Omental fat pad (tissue), 4 donors: ENCODE measurements around the gene MTG1. TPM values are rescaled to one million over a fixed set of nuclear protein-coding genes. Genes with fewer than 3 reads are reported as not detected.

Experiments
- ATAC-seq: fragments of 150-250 bp; one replicate; pipeline ENCODE4 v1.9.1; 2016; ENCODE audit warnings: mild to moderate bottlenecking, moderate library complexity; ENCODE audit not compliant: low FRiP score
- DNase-seq: peaks from one replicate; pipeline ENCODE4 v3.0.0-alpha.2; 2019; ENCODE audit warnings: low spot score
- total RNA-seq, 4 donors: library from RNA; depleted of rRNA; stranded (reverse); fragments of >200 nt; gene quantifications; one replicate each; pipeline ENCODE4 v1.1.0, GENCODE V29; 2016
- TF ChIP-seq, protein P1 (sequence below), 3 donors: fragments of 450-650 bp; IDR thresholded peaks; one replicate each; pipeline ENCODE4 v1.5.1; 2016 to 2017; ENCODE audit warnings: antibody characterized with exemption in 3 of 3, mild to moderate bottlenecking in 3 of 3, moderate library complexity in 2 of 3

The MTG1 gene
- total RNA-seq, 4 donors from 2014 or later: 14.6 to 30.9 (median 21.3) TPM

DNA sequence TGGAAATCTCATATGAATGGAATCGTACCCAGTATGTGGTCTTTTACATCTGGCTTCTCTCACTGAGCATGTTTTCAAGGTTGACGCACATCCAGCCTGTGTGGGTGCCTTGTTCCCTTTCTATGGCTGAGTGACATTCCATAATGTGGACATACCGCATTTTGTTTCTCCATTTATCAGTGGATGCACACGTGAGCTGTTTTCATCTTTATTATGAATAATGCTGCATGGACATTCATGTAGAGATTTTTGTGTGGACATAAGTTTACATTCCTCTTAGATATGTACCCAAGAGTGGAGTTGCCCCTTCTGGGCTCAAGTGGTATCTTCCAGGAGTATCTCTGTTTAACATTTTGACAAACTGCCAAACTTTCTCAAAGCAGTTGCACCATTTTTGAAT lies 58.5 kb downstream of the MTG1 start:
- ATAC-seq: no peak
- TF ChIP-seq, protein P1, sequence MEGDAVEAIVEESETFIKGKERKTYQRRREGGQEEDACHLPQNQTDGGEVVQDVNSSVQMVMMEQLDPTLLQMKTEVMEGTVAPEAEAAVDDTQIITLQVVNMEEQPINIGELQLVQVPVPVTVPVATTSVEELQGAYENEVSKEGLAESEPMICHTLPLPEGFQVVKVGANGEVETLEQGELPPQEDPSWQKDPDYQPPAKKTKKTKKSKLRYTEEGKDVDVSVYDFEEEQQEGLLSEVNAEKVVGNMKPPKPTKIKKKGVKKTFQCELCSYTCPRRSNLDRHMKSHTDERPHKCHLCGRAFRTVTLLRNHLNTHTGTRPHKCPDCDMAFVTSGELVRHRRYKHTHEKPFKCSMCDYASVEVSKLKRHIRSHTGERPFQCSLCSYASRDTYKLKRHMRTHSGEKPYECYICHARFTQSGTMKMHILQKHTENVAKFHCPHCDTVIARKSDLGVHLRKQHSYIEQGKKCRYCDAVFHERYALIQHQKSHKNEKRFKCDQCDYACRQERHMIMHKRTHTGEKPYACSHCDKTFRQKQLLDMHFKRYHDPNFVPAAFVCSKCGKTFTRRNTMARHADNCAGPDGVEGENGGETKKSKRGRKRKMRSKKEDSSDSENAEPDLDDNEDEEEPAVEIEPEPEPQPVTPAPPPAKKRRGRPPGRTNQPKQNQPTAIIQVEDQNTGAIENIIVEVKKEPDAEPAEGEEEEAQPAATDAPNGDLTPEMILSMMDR (IDR thresholded peaks at IDR 0.05): no peak
- no peak for DNase-seq

GRCh38 chr10:133453516-133454203 lies 59.7 kb downstream of the MTG1 start, which contains the start of gene SCART1:
TSS of gene SCART1 (plus strand) at chr10:133453945. CDS start at chr10:133453998, 53 bp downstream.
- TF ChIP-seq, protein P1 (IDR thresholded peaks at IDR 0.05): no peak
- DNase-seq (no peak), ATAC-seq (no peak)

GRCh38 chr10:133454204-133454893 lies 60.4 kb downstream of the MTG1 start:
- no peak for DNase-seq
- ATAC-seq: no peak
- TF ChIP-seq, protein P1 (IDR thresholded peaks at IDR 0.05): no peak

DNA sequence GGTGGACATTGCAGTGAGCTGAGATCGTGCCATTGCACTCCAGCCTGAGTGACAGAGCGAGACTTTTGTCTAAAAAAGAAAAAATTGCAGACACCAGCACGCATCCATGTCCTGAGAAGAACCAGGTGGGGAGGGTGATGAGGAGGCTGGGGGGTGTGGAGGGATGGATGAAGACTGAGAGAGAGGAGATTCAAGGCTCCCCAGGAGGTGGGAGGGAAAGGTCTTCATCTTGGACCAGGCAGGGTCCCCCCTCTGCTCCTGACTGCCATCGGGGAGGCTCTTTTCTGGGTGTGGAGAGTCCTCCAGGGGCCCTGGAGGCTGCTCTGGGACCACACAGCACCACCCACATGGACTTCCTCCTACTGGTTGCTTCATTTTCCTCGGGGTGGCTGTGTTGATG lies 61.2 kb downstream of the MTG1 start:
- TF ChIP-seq, protein P1 (IDR thresholded peaks at IDR 0.05): no peak
- DNase-seq (no peak), ATAC-seq (no peak)

DNA sequence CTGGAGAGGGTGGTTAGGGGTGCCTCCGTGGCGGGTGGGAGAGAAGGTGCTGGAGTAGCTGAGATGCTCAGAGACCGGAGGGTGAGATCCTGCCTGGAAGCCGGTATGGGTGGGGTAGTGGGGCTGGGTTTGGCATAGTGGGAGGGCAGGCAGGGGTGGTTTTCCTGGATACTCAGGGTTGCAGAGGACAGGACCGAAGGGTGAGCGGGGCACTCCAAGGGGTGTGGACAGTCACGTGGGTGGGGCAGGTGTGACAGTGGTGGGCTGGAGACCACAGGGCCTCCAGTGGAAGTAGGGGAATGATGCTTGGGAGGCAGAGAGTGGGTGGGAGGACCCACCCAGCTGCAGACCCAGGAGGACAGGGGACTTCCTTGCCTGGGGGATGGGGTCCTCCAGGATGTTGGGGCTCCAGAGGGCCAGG lies 61.7 kb downstream of the MTG1 start:
- ATAC-seq (no peak), DNase-seq (no peak)

DNA sequence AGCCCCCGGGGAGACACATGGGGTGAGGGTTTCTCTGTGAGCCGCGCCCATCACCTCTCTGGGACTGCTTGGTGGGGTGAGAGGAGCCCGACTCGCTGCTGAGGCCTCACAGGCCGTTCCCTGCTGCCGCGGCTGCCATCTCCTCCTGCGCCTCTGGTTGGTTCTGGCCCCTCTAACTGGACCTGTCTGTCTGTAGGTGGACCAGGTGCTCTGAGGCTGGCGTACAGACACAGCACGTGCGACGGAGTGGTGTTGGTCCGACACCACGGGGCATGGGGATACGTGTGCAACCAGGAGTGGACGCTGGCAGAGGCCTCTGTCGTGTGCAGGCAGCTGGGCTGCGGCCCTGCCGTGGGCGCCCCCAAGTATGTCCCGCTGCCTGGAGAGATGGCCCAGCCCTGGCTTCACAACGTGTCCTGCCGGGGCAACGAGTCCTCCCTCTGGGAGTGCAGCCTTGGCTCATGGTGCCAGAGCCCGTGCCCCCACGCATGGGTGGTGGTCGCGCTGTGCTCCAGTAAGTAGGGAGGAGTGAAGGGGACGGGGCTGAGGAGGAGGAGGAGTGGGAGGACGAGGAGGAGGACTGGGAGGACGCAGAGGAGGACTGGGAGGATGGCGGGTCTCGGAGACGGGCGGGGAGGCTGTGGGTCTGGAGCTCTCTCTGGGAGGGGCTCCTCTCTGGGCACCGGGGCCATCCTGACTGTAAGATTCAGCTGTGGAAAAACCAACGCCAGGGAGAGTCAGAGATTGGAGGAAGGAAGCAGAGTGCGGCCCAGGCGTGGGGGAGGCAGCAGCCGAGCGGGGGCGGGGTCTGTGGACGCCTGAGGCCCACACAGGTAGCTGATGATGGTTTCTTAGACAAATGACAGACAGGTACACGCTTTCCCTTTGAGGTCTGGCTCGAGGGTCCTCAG lies 62.3 kb downstream of the MTG1 start:
- ATAC-seq (no peak), DNase-seq (no peak)
- TF ChIP-seq, protein P1 (IDR thresholded peaks at IDR 0.05): no peak

More for the DNA sequence above, 61.7 kb downstream of the MTG1 start:
- TF ChIP-seq, protein P1 (IDR thresholded peaks at IDR 0.05): no peak
